Natural killer cell treated with Interleukin-12 subunit alpha and Interleukin-12 subunit beta and Interleukin-15 and Interleukin-18, amount 100 ng/mL, for 72 hours (primary cell): Measurements from ENCODE around the gene C2orf92. TPM values are rescaled to one million over a fixed set of nuclear protein-coding genes. Genes with fewer than 3 reads are reported as not detected.

Experiments used
- ATAC-seq, 2 donors: fragments of 150-1000 bp; cut with Tn5 transposase in 1 of 2; sonication (Bioruptor Pico), chemical (Tn5 transposase) in 1 of 2; 2 replicates each; pipeline ENCODE4 v1.10.0; 2021
- DNase-seq: peaks from one replicate; pipeline ENCODE4 v3.0.0; 2022; ENCODE audit warnings: low spot score
- H3K27ac Mint-ChIP-seq, 2 donors: 1 replicate in 1 of 2; 2 replicates in 1 of 2; pipeline ENCODE4 v1.8.0; 2022; ENCODE audit warnings: mixed read lengths in 2 of 2, mild to moderate bottlenecking in 1 of 2, moderate library complexity in 1 of 2
- H3K27me3 Mint-ChIP-seq, 2 donors: 1 replicate in 1 of 2; 2 replicates in 1 of 2; pipeline ENCODE4 v1.8.0; 2022; ENCODE audit warnings: mixed read lengths in 2 of 2
- H3K36me3 Mint-ChIP-seq: one replicate; pipeline ENCODE4 v1.8.0; 2022; ENCODE audit warnings: mixed read lengths
- H3K4me1 Mint-ChIP-seq, 2 donors: 1 replicate in 1 of 2; 2 replicates in 1 of 2; pipeline ENCODE4 v1.8.0; 2022; ENCODE audit warnings: low read depth in 2 of 2, mixed read lengths in 2 of 2, mild to moderate bottlenecking in 1 of 2
- H3K4me3 Mint-ChIP-seq: one replicate; pipeline ENCODE4 v1.8.0; 2022; ENCODE audit warnings: mixed read lengths
- H3K9me3 Mint-ChIP-seq: 2 replicates; pipeline ENCODE4 v1.8.0; 2022; ENCODE audit warnings: mixed read lengths
- total RNA-seq, 2 donors: library from RNA; stranded (reverse); gene quantifications; one replicate each; pipeline ENCODE4 v1.2.3, GENCODE V29; 2022

C2orf92 gene
- total RNA-seq, 2 donors from 2014 or later, result 8.6 to 13.6 TPM

GRCh38 chr2:97728091-97728731 lies 58.7 kb downstream of the C2orf92 start:
- peak; percentile 75 to 83 for ATAC-seq
- Mint-ChIP-seq H3K9me3 (no peaks in the 10 kb centered on the region), H3K4me3 (peak overlapping the region; percentile 47), H3K36me3 (peaks cover 31% of the 10 kb centered on the region), H3K27ac (peak overlapping the region; percentile 75 to 88), H3K27me3 (no peaks in the 10 kb centered on the region), H3K4me1 (peaks cover 70% of the 10 kb centered on the region in 2 donors)
- no peak for DNase-seq

DNA sequence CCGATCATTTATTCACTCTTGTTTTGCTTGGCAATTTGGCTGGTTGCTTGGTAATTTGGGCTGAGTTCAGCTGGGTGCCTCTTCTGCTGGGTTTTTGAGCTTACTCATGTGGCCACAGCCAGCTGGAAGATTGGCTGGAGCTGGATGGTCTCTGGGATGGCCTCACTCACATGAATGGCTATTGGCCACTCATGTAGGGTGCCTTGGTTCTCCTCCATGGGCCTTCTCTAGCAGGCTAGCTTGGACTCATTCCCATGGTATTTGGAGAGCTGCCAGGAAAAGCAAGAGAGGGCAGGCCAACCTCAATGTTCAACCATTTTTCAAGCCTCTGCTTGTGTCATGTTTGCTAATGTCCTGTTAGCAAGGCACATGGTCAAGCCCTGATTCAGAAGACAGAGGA lies 60.7 kb downstream of the C2orf92 start:
- Mint-ChIP-seq H3K36me3 (peaks cover 30% of the 10 kb centered on the region), H3K27me3 (no peaks in the 10 kb centered on the region), H3K9me3 (no peaks in the 10 kb centered on the region), H3K4me3 (no peak overlapping the region), H3K27ac (peak overlapping the region; percentile 14 to 47), H3K4me1 (peaks cover 59 to 60% of the 10 kb centered on the region in 2 donors)
- no peak for DNase-seq
- ATAC-seq, result no peak

DNA sequence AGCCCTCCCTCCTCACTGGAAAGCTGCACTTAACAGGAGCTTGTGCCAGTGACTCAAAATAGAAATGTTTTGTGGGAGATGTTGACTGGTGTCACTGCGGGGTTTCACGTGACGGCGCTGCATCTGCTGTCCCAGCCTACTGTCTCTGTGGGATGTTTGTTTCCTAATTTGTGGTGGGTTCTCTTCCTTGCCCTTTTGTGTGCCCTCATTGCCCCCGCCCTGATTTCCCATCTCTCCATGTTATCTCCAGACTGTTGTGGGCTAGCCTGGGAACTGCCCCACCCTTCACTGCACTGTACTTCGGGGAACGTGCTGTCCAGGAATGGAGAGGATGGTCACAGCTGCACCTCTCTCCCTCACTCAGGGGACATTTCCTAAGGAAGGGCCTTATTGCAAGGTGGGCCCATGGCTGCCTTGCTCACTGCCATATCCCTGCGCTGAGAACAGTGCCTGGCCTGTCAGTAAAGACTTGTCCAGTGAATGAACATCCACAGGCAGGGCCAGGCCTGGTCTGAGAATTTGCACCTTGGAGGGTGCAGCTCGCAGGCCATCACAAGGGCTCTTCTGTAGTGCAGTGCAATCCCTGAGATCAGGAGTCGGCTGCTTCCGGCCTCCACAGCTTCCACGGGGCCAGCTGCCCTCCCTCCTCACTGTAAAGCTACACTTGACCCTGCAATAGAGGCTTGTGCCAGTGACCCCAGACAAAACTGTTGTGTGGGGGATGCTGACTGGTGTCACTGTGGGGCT lies 61.9 kb downstream of the C2orf92 start:
- DNase-seq (no peak), ATAC-seq (no peak)
- peaks cover 24% of the 10 kb centered on the region for H3K36me3 Mint-ChIP-seq
- H3K4me3 Mint-ChIP-seq, result peak overlapping the region; percentile 0
- H3K4me1 Mint-ChIP-seq, result peaks cover 50 to 51% of the 10 kb centered on the region in 2 donors
- H3K27me3 Mint-ChIP-seq, result no peaks in the 10 kb centered on the region
- no peaks in the 10 kb centered on the region for H3K9me3 Mint-ChIP-seq
- peak overlapping the region; percentile 7 to 84 for H3K27ac Mint-ChIP-seq

DNA sequence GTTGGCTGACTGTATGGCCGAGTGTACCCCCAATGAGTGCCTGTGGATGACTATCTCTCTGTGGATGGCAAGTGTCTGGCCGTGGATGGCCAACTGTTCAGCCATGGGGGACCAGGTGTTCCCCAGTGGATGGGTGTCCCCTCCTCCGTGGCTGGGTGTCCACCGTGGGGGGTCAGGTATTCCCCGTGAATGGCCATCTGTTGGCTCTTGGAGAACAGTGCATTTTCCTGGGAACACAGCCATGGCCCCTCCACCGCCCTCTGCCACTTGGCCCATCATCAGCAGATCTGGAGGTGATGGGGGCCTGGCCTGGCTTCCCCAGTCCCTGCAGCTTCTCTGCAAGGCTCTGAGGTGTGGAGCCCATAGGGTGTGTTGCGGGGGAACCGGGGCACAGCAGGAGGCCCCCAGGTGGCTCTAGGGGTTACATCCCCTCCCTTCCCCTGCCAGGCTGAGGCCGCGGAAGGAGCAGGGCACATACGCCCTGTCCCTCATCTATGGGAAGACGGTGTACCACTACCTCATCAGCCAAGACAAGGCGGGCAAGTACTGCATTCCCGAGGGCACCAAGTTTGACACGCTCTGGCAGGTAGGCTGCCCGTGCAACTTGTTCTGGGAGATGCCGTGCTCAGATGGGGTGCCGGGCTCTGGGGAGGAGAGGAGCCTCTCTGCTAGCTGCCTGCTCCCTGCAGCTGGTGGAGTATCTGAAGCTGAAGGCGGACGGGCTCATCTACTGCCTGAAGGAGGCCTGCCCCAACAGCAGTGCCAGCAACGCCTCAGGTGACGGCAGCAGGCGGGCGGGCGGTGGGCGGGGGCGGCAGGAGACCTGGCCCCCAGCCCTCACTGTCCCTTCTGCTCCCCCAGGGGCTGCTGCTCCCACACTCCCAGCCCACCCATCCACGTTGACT lies 63.2 kb downstream of the C2orf92 start:
- no peaks in the 10 kb centered on the region for H3K27me3 Mint-ChIP-seq
- H3K27ac Mint-ChIP-seq, result peak overlapping the region in 1 of 2 donors; percentile 53
- DNase-seq, result no peak
- H3K9me3 Mint-ChIP-seq, result no peaks in the 10 kb centered on the region
- peaks cover 37 to 43% of the 10 kb centered on the region in 2 donors for H3K4me1 Mint-ChIP-seq
- H3K4me3 Mint-ChIP-seq, result no peak overlapping the region
- H3K36me3 Mint-ChIP-seq, result peaks cover 14% of the 10 kb centered on the region
- no peak for ATAC-seq

- Mint-ChIP-seq H3K27ac (no peak overlapping the region), H3K4me3 (no peak overlapping the region), H3K27me3 (no peaks in the 10 kb centered on the region), H3K36me3 (peaks cover 14% of the 10 kb centered on the region), H3K4me1 (peaks cover 35 to 39% of the 10 kb centered on the region in 2 donors), H3K9me3 (no peaks in the 10 kb centered on the region)
- DNase-seq, result no peak
- ATAC-seq, result no peak
Measured at GRCh38 chr2:97733341-97734035, 64.0 kb downstream of the C2orf92 start.

DNA sequence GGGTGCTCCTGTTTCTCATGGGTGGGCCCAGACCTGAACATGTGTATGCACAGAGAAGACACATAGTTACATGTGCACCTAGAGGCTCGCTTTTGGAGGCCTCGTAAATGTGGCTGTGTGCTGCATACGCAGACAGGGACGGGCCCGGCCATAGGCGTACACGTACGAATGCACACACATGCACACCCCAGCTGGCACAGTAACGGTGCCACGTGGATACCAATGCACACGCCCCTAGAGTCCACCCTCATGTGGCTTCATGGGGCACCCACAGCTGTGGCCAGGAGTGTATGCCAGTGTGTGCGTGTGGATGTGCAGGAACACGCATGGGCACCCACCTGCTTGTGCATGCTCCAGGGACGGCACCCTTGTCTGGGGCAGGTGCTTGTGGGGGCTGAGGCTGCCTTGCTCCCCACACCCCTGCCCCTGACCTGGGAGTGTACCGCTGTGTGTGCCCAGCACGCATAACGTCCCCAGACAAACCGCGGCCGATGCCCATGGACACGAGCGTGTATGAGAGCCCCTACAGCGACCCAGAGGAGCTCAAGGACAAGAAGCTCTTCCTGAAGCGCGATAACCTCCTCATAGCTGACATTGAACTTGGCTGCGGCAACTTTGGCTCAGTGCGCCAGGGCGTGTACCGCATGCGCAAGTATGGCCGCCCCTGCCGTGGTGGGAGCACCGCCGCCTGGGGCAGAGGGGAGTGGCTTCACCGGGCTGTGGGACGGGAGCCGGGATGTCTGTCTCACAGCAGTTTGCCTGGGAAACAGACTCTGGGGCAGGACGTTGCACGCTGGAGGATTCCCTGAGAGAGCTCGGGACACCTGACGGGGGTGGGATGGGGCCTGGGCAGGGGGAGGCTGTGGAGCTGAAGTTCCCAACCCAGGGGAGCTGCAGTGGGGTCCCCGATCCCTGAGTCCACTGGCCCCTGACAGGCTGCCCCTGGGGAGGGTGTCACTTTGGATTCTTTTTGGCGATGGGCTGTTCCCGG lies 64.8 kb downstream of the C2orf92 start:
- Mint-ChIP-seq H3K36me3 (peaks cover 18% of the 10 kb centered on the region), H3K27ac (no peak overlapping the region), H3K9me3 (no peaks in the 10 kb centered on the region), H3K4me1 (peaks cover 34 to 40% of the 10 kb centered on the region in 2 donors), H3K4me3 (no peak overlapping the region), H3K27me3 (no peaks in the 10 kb centered on the region)
- no peak for DNase-seq
- ATAC-seq, result no peak

DNA sequence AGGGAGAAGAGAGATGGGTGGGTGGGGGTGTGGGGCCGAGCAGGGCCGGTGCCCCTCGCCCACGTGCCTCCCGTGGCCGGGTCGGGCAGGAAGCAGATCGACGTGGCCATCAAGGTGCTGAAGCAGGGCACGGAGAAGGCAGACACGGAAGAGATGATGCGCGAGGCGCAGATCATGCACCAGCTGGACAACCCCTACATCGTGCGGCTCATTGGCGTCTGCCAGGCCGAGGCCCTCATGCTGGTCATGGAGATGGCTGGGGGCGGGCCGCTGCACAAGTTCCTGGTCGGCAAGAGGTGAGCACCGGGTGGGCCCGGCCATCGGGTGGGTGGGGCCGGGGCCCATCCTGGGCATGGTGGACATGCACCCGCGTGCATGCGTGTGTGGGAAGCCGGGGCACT lies 65.6 kb downstream of the C2orf92 start:
- H3K4me3 Mint-ChIP-seq, result no peak overlapping the region
- H3K27me3 Mint-ChIP-seq, result no peaks in the 10 kb centered on the region
- peaks cover 28 to 38% of the 10 kb centered on the region in 2 donors for H3K4me1 Mint-ChIP-seq
- no peak for ATAC-seq
- no peak for DNase-seq
- peaks cover 17% of the 10 kb centered on the region for H3K36me3 Mint-ChIP-seq
- no peak overlapping the region for H3K27ac Mint-ChIP-seq
- H3K9me3 Mint-ChIP-seq, result no peaks in the 10 kb centered on the region

DNA sequence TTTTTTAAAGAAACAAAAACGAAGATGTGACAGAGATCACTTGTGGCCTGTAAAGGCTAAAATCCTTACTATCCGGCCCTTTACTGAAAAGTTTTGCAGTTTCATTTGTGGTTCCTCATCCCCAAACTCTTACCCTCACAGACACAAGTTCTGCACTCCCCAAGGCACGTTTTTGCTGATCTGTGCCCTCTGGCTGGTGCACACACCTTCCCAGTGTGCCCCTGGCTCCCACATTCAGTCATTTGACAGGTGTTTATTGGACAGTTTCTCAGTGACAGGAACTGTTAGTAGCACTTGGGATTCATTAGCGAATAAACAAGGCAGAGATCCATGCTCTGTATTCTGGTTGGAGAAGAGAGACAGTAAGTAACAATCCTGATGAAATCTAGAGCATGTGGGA lies 66.7 kb downstream of the C2orf92 start:
- DNase-seq (no peak), ATAC-seq (no peak)
- Mint-ChIP-seq H3K36me3 (peaks cover 13% of the 10 kb centered on the region), H3K9me3 (no peaks in the 10 kb centered on the region), H3K4me1 (peaks cover 27 to 40% of the 10 kb centered on the region in 2 donors), H3K27me3 (no peaks in the 10 kb centered on the region), H3K4me3 (no peak overlapping the region), H3K27ac (peak overlapping the region in 1 of 2 donors; percentile 65)

GRCh38 chr2:97736608-97737330 lies 67.3 kb downstream of the C2orf92 start:
- no peaks in the 10 kb centered on the region for H3K9me3 Mint-ChIP-seq
- peak overlapping the region; percentile 16 to 65 for H3K27ac Mint-ChIP-seq
- H3K36me3 Mint-ChIP-seq, result peaks cover 9% of the 10 kb centered on the region
- ATAC-seq, result no peak
- DNase-seq, result no peak
- no peak overlapping the region for H3K4me3 Mint-ChIP-seq
- no peaks in the 10 kb centered on the region for H3K27me3 Mint-ChIP-seq
- peaks cover 26 to 40% of the 10 kb centered on the region in 2 donors for H3K4me1 Mint-ChIP-seq

DNA sequence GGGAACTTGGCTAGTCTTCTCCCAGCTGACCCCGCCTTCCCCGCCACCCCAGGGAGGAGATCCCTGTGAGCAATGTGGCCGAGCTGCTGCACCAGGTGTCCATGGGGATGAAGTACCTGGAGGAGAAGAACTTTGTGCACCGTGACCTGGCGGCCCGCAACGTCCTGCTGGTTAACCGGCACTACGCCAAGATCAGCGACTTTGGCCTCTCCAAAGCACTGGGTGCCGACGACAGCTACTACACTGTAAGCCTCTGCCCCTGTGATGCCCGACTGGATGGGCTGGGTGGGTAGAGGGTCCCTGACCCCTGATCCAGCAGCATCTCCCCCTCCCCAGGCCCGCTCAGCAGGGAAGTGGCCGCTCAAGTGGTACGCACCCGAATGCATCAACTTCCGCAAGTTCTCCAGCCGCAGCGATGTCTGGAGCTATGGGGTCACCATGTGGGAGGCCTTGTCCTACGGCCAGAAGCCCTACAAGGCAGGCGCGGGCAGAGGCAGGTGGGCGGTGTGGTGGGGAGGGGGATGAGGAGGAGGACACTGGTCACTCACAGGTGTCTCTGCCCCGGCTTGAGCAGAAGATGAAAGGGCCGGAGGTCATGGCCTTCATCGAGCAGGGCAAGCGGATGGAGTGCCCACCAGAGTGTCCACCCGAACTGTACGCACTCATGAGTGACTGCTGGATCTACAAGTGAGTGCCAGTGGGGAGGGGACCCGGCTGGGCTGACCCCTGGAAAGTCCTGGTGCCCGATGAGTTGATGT lies 68.1 kb downstream of the C2orf92 start:
- Mint-ChIP-seq H3K27me3 (no peaks in the 10 kb centered on the region), H3K27ac (peak overlapping the region; percentile 16 to 65), H3K9me3 (no peaks in the 10 kb centered on the region), H3K4me3 (no peak overlapping the region), H3K36me3 (peaks cover 9% of the 10 kb centered on the region), H3K4me1 (peaks cover 31 to 46% of the 10 kb centered on the region in 2 donors)
- no peak for ATAC-seq
- no peak for DNase-seq

DNA sequence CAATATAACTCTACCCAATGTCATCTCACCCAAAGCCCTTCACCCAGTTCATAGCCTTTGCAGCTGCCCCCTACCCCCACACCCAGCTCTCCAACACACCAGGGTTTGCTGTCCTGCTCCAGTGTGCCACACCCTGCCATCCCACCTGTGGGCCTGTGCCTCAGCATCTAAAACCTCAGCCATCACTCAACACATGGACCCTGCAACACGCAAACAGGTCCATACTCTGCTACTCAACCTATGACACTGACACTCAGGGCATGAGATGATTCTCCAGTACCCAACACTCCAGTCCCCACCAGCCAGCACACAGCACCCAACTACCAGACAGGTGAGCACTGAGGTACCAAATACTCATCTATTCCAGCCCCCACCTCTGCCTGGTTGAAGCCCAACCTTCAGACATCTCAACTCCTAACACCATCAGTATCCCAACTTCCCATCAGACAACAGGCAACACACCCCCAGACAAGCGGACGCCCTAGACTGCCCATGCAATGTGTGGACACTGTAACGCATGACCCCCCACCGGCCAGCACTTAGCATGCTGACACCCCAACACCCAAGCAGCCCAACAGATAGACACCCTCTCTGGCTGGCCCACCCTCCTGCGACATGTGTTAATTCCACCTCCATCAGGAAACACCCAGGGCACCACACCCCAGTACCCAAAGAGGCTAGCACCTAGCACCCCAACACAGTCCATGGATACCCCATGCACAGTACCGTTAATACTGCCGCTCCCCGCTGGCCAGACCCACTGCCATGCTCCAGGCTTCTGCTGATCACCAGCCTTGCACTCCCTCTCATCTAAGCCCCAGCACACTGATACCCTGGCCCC lies 68.9 kb downstream of the C2orf92 start:
- Mint-ChIP-seq H3K27me3 (no peaks in the 10 kb centered on the region), H3K4me3 (no peak overlapping the region), H3K4me1 (peaks cover 39 to 52% of the 10 kb centered on the region in 2 donors), H3K36me3 (peaks cover 9% of the 10 kb centered on the region), H3K9me3 (no peaks in the 10 kb centered on the region), H3K27ac (peak overlapping the region; percentile 15 to 19)
- DNase-seq (no peak), ATAC-seq (no peak)
